Adrenal gland (tissue), 5 donors: ENCODE results near the gene HINFP.
"Not testable (repeated sequence)": the region's sequence is repeated elsewhere in the genome, so short reads cannot be mapped to it uniquely, and the experiment has no call there.

Experiments
- CTCF ChIP-seq, 6 experiments: fragments of 450-650 bp in 4 of 6; fragments of 200-600 bp in 2 of 6; sonication (generic) in 1 of 6; IDR thresholded peaks; 1 replicate in 5 of 6; 2 replicates in 1 of 6; pipeline versions ENCODE4 v1.5.1 to v1.8.0; 2016 to 2021; ENCODE audit warnings: antibody characterized with exemption in 6 of 6, mild to moderate bottlenecking in 2 of 6, moderate library complexity in 1 of 6
- POLR2A ChIP-seq, 2 donors: fragments of 450-650 bp; IDR thresholded peaks; one replicate each; pipeline ENCODE4 v1.6.1; 2017; ENCODE audit warnings: antibody characterized with exemption in 2 of 2, mild to moderate bottlenecking in 2 of 2, moderate library complexity in 1 of 2
- donor health status: DM: no; HTN: no; CAD: no.

GRCh38 chr11:119184399-119184798 lies 63.0 kb downstream of the HINFP start:
- not testable (repeated sequence) for TF ChIP-seq POLR2A, CTCF (IDR thresholded peaks at IDR 0.05)
